Endothelial cell of umbilical vein (primary cell): ENCODE results near the gene GTF3C4. TPM values are rescaled to one million over a fixed set of nuclear protein-coding genes. Genes with fewer than 3 reads are reported as not detected.

Experiments
- BruUV-seq: library from RNA; stranded (reverse); fragments of 400-500 nt; replicated peaks from 2 replicates; lab custom pipeline; 2021; lab: Mats Ljungman, UMichigan
- CTCF ChIA-PET: fragments of 300-600, 350-600 bp; sonication (Branson Sonifier 250); formaldehyde crosslinking; loops from one replicate; lab custom pipeline; 2021; ENCODE audit warnings: antibody characterized with exemption, inconsistent platforms; lab: Charles Lee
- POLR2A ChIA-PET: fragments of 300-600, 350-600 bp; sonication (Branson Sonifier 250); formaldehyde crosslinking; loops from one replicate; lab custom pipeline; 2021; ENCODE audit warnings: antibody characterized with exemption, inconsistent platforms; lab: Charles Lee
- DNase-seq: peaks from one replicate; pipeline ENCODE4 v3.0.0-alpha.2; 2011; ENCODE audit warnings: low read depth, low spot score
- FAIRE-seq: peaks from 2 replicates; lab custom pipeline; 2011; peaks lifted over from hg19 to GRCh38; lab: Jason Lieb, UNC
- H2AFZ ChIP-seq: 2 replicates; pipeline ENCODE4 v1.6.0; 2012; ENCODE audit warnings: low read depth, low read length, control low read depth, inconsistent platforms
- H3K27ac ChIP-seq: 2 replicates; pipeline ENCODE4 v1.5.1; 2011; ENCODE audit warnings: low read depth, mild to moderate bottlenecking, control low read depth, low read length, moderate library complexity; ENCODE audit not compliant: insufficient read depth
- H3K27me3 ChIP-seq, 2 experiments: 2 replicates each; pipeline versions ENCODE4 v1.6.0 to v1.6.1; 2011; ENCODE audit warnings: low read length in 2 of 2, mixed read lengths in 1 of 2; ENCODE audit not compliant: control insufficient read depth in 2 of 2, insufficient read depth in 2 of 2
- H3K36me3 ChIP-seq, 2 experiments: 2 replicates in 1 of 2; 3 replicates in 1 of 2; pipeline ENCODE4 v1.5.1; 2011; ENCODE audit warnings: low read length in 2 of 2, mild to moderate bottlenecking in 1 of 2, moderate library complexity in 1 of 2; ENCODE audit not compliant: control insufficient read depth in 2 of 2, insufficient read depth in 2 of 2; ENCODE audit errors: extremely low read depth in 1 of 2
- H3K4me1 ChIP-seq: 3 replicates; pipeline ENCODE4 v1.5.1; 2011; ENCODE audit warnings: mild to moderate bottlenecking, low read length; ENCODE audit not compliant: control insufficient read depth, insufficient read depth; ENCODE audit errors: extremely low read depth
- H3K4me2 ChIP-seq: 2 replicates; pipeline ENCODE4 v1.6.1; 2011; ENCODE audit warnings: low read length, control low read depth, mixed read lengths; ENCODE audit not compliant: insufficient read depth
- H3K4me3 ChIP-seq, 3 experiments: fragments of 200-600 bp in 1 of 3; sonication (generic), shearing (Covaris generic) in 1 of 3; replicated peaks in 1 of 3; 2 replicates each; pipeline ENCODE4 v1.5.1; 2011 to 2016; ENCODE audit warnings: control low read depth in 3 of 3, low read length in 3 of 3, mild to moderate bottlenecking in 2 of 3, inconsistent platforms in 1 of 3, low read depth in 1 of 3, moderate library complexity in 1 of 3; ENCODE audit not compliant: insufficient read depth in 1 of 3
- H3K79me2 ChIP-seq: 2 replicates; pipeline ENCODE4 v1.6.0; 2012; ENCODE audit warnings: low read length, inconsistent platforms; ENCODE audit not compliant: control insufficient read depth, insufficient read depth
- H3K9ac ChIP-seq: replicated peaks from 2 replicates; pipeline ENCODE3; 2011; ENCODE audit warnings: low read length, control low read depth; ENCODE audit not compliant: insufficient read depth; ENCODE audit errors: extremely low read depth
- H3K9me1 ChIP-seq: replicated peaks from 3 replicates; pipeline ENCODE4 v1.6.0; 2011; ENCODE audit warnings: mild to moderate bottlenecking, low read length; ENCODE audit not compliant: control insufficient read depth, insufficient read depth; ENCODE audit errors: extremely low read depth
- H3K9me3 ChIP-seq: replicated peaks from 2 replicates; pipeline ENCODE4 v1.5.1; 2012; ENCODE audit warnings: low read length, inconsistent platforms; ENCODE audit not compliant: control insufficient read depth, insufficient read depth
- H4K20me1 ChIP-seq: replicated peaks from 2 replicates; pipeline ENCODE3; 2011; ENCODE audit warnings: mild to moderate bottlenecking, low read length; ENCODE audit not compliant: control insufficient read depth, insufficient read depth; ENCODE audit errors: extremely low read depth
- EZH2 ChIP-seq: IDR thresholded peaks from 2 replicates; pipeline ENCODE4 v1.6.1; 2012; ENCODE audit warnings: borderline replicate concordance, low read depth, mild to moderate bottlenecking, moderate library complexity, low read length, inconsistent platforms; ENCODE audit not compliant: severe bottlenecking
- FOS ChIP-seq: IDR thresholded peaks from 2 replicates; pipeline ENCODE4 v1.6.1; 2011; ENCODE audit warnings: mild to moderate bottlenecking, low read length, moderate library complexity, borderline replicate concordance; ENCODE audit not compliant: insufficient read depth
- GATA2 ChIP-seq: IDR thresholded peaks from 2 replicates; pipeline ENCODE4 v1.7.0; 2011; ENCODE audit warnings: low read depth, mild to moderate bottlenecking, moderate library complexity, mixed read lengths, low read length; ENCODE audit not compliant: insufficient read length, insufficient read depth
- JUN ChIP-seq: IDR thresholded peaks from 2 replicates; pipeline ENCODE4 v1.6.1; 2011; ENCODE audit warnings: borderline replicate concordance, low read depth; ENCODE audit not compliant: insufficient read length, insufficient read depth
- MYC ChIP-seq: IDR thresholded peaks from one replicate; pipeline ENCODE4 v1.6.1; 2011; ENCODE audit warnings: mild to moderate bottlenecking, low read depth, low read length
- POLR2A ChIP-seq: IDR thresholded peaks from 2 replicates; pipeline ENCODE4 v1.6.1; 2012; ENCODE audit warnings: low read depth, mild to moderate bottlenecking, control low read depth, low read length
- POLR2AphosphoS5 ChIP-seq: IDR thresholded peaks from 2 replicates; pipeline ENCODE4 v1.6.1; 2012; ENCODE audit warnings: low read depth, mild to moderate bottlenecking, control low read depth, low read length, moderate library complexity; ENCODE audit not compliant: insufficient read depth
- dilution Hi-C: fragments of 300-500 bp; cut with MboI; formaldehyde crosslinking; loops from one replicate; pipeline ENCODE4 v1.15.0; 2019; ENCODE audit warnings: low sequenced_read_pairs; ENCODE audit not compliant: extremely low pct_ligation_motif_present
- intact Hi-C: fragments of 100-400 bp; cut with micrococcal nuclease; formaldehyde crosslinking; loops from one replicate; pipeline ENCODE4 v1.10.0; 2022
- polyA plus RNA-seq, 4 experiments: library from polyadenylated mRNA; depleted of rRNA in 3 of 4; stranded (reverse) in 3 of 4; unstranded in 1 of 4; fragments of >200 nt; gene quantifications; 2 replicates each; pipeline versions ENCODE4 v1.2.1 to v1.2.3, GENCODE V29; 2011 to 2012; ENCODE audit warnings: missing spikeins in 1 of 4
- total RNA-seq: library from RNA; stranded (reverse); gene quantifications from 2 replicates; pipeline ENCODE4 v1.2.3, GENCODE V29; 2021
- TF ChIP-seq, protein P1 (sequence below): IDR thresholded peaks from 2 replicates; pipeline ENCODE4 v1.6.1; 2011; ENCODE audit not compliant: insufficient read depth, insufficient read length
- TF ChIP-seq, protein P2 (sequence below), 2 donors: IDR thresholded peaks; 1 replicate in 1 of 2; 2 replicates in 1 of 2; pipeline ENCODE4 v1.5.1; 2011; ENCODE audit warnings: low read length in 2 of 2, mild to moderate bottlenecking in 2 of 2, moderate library complexity in 2 of 2, control low read depth in 1 of 2, inconsistent platforms in 1 of 2, low read depth in 1 of 2; ENCODE audit not compliant: insufficient read depth in 1 of 2; ENCODE audit errors: extremely low read depth in 1 of 2

The GTF3C4 gene
- total and polyA plus RNA-seq, 2 donors (not counting 3 experiments of a cell fraction or from before 2014, with no cell fraction given) = 3.3 to 19.2 TPM

DNA sequence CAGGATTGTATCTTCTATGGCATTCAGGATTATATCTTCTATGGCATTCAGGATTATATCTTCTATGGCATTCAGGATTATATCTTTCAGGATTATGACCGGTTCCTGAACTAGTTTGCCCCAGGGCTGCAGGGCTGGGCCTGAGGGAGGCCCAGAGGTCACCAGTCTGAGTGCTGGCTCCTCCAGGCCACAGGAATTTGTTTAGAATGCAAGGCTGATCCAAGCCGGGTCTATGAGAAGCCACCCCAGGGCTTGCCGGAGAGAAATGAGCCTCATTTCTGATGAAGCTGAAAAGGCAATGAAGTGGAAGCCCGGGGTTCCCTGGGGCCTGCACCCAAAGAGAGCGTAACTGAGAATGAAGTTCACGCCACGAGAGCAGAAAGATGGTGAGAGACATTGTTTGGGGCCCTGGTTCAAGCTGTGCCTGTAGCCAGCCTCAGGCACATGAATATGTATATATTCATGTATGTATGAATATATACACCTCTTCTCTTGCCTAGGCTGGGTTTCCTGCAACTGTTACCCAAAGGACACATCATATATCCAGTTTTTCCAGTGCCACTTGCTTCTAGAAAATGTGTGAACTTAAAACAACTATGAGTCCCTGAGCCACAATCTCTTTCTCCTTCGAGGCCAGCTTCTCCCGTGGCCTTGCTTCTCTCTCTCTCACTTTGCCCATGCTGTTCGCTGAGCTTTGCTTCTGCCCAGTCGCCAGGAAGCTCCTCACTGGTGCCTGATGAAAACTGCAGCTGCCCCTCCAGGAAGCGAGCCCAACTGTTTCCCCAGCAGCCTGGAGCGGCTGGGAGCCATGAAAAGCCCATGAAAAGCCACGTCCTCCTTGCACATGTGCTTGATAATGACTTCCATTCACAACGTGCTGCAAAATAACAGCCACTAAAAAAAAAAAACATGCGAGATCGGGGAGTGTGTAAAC lies 62.3 kb downstream of the GTF3C4 start:
- H3K9me1 ChIP-seq = no peaks in the 10 kb centered on the region
- ChIA-PET CTCF (interaction anchor here (1.6 kb wide), 1 partner anchor 12 kb away, joined by 5 read pairs; no protein-coding TSS in a partner anchor), POLR2A (no interaction called here)
- no peak overlapping the region for H3K4me3 ChIP-seq
- no peak for FAIRE-seq
- H3K4me2 ChIP-seq = no peak overlapping the region
- no peak overlapping the region for H3K27ac ChIP-seq
- intact Hi-C loops (no loop called here), dilution Hi-C loops (no loop called here)
- no peaks in the 10 kb centered on the region for H3K9me3 ChIP-seq
- no peak for TF ChIP-seq POLR2A
- TF ChIP-seq, protein P1, sequence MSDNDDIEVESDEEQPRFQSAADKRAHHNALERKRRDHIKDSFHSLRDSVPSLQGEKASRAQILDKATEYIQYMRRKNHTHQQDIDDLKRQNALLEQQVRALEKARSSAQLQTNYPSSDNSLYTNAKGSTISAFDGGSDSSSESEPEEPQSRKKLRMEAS = no peak
- no peak for TF ChIP-seq FOS
- TF ChIP-seq GATA2 = no peak
- no peak for TF ChIP-seq POLR2AphosphoS5
- no peak for TF ChIP-seq MYC
- no peak for TF ChIP-seq JUN
- TF ChIP-seq, protein P2, sequence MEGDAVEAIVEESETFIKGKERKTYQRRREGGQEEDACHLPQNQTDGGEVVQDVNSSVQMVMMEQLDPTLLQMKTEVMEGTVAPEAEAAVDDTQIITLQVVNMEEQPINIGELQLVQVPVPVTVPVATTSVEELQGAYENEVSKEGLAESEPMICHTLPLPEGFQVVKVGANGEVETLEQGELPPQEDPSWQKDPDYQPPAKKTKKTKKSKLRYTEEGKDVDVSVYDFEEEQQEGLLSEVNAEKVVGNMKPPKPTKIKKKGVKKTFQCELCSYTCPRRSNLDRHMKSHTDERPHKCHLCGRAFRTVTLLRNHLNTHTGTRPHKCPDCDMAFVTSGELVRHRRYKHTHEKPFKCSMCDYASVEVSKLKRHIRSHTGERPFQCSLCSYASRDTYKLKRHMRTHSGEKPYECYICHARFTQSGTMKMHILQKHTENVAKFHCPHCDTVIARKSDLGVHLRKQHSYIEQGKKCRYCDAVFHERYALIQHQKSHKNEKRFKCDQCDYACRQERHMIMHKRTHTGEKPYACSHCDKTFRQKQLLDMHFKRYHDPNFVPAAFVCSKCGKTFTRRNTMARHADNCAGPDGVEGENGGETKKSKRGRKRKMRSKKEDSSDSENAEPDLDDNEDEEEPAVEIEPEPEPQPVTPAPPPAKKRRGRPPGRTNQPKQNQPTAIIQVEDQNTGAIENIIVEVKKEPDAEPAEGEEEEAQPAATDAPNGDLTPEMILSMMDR (IDR thresholded peaks at IDR 0.05; ENCODE audit: extremely low read depth in 1 of 2, insufficient read depth in 1 of 2, low read depth in 1 of 2, low read length in 2 of 2) = no peak
- no peak for TF ChIP-seq EZH2
- BruUV-seq = no TSS peak
- no peaks in the 10 kb centered on the region for H3K79me2 ChIP-seq
- no peaks in the 10 kb centered on the region for H4K20me1 ChIP-seq
- no peaks in the 10 kb centered on the region for H3K4me1 ChIP-seq
- DNase-seq = no peak
- no peak overlapping the region for H3K9ac ChIP-seq
- H2AFZ ChIP-seq = no peak overlapping the region
- H3K27me3 ChIP-seq = no peaks in the 10 kb centered on the region
- no peaks in the 10 kb centered on the region for H3K36me3 ChIP-seq
